Measurements from ENCODE around the gene KCNE4.

DNA sequence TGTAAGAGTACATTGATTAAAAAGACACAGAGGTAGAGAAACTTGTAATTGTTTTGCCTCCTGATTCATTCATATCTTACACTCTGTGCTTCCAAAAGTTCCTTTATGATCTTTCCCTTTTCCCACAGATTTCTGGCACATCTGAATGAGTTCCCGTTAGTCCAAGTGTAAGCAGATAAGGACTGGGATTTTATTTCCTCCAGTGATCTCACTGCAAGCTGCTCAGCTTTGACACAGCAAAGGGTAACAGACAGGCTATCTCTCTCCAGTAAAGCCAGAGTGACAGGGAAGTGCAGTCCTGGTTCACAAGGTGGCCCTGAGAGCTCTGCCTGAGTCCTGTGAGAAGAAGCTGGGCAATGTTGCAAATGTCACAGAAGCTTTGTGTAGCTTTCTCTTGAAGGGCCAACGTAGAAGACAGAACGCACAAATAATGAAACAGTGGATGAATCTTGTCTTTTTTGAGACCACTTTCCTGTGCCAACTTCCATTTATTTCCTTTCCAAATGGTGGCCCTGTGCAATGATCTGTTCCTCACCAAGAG, 32.5 kb upstream of the KCNE4 start:
- TF ChIP-seq TAF1 (IDR thresholded peaks at IDR 0.05; ENCODE audit: borderline replicate concordance, low read depth, low read length) (no peak), POLR2AphosphoS5 (IDR thresholded peaks at IDR 0.05; ENCODE audit: low read depth, low read length) (no peak)

Measured in GM12892 (cell line).